Fibroblast of lung (primary cell): ENCODE results near the gene RCCD1. TPM values are rescaled to one million over a fixed set of nuclear protein-coding genes. Genes with fewer than 3 reads are reported as not detected.

Experiments
- DNase-seq, 2 donors: peaks; one replicate each; pipeline versions ENCODE4 v3.0.0 to v3.0.0-alpha.2; 2010; ENCODE audit warnings: low read depth in 2 of 2
- H2AFZ ChIP-seq: 2 replicates; pipeline ENCODE4 v1.5.1; 2012; ENCODE audit warnings: low read length, control low read depth, inconsistent platforms
- H3K27ac ChIP-seq: 2 replicates; pipeline ENCODE4 v1.5.1; 2011; ENCODE audit warnings: low read length, control low read depth; ENCODE audit not compliant: insufficient read depth
- H3K27me3 ChIP-seq: 2 replicates; pipeline ENCODE4 v1.5.1; 2011; ENCODE audit warnings: mild to moderate bottlenecking, low read length; ENCODE audit not compliant: control insufficient read depth, insufficient read depth
- H3K36me3 ChIP-seq: 2 replicates; pipeline ENCODE4 v1.5.1; 2011; ENCODE audit warnings: low read length; ENCODE audit not compliant: control insufficient read depth, insufficient read depth
- H3K4me1 ChIP-seq: 2 replicates; pipeline ENCODE4 v1.5.1; 2011; ENCODE audit warnings: low read length; ENCODE audit not compliant: control insufficient read depth, insufficient read depth; ENCODE audit errors: extremely low read depth
- H3K4me2 ChIP-seq: 2 replicates; pipeline ENCODE4 v1.5.1; 2011; ENCODE audit warnings: low read length, control low read depth; ENCODE audit not compliant: insufficient read depth; ENCODE audit errors: extremely low read depth
- H3K4me3 ChIP-seq, 4 experiments: fragments of 200-600 bp in 1 of 4; sonication (generic) in 1 of 4; replicated peaks in 1 of 4; 2 replicates each; pipeline ENCODE4 v1.5.1; 2011 to 2016; ENCODE audit warnings: low read length in 4 of 4, low read depth in 3 of 4, mild to moderate bottlenecking in 3 of 4, control low read depth in 2 of 4, inconsistent platforms in 1 of 4, mixed read lengths in 1 of 4; ENCODE audit not compliant: insufficient read depth in 1 of 4; ENCODE audit errors: control extremely low read depth in 1 of 4
- H3K79me2 ChIP-seq: 2 replicates; pipeline ENCODE4 v1.5.1; 2012; ENCODE audit warnings: mild to moderate bottlenecking, low read length, inconsistent platforms; ENCODE audit not compliant: control insufficient read depth, insufficient read depth
- H3K9ac ChIP-seq: 2 replicates; pipeline ENCODE4 v1.5.1; 2011; ENCODE audit warnings: mild to moderate bottlenecking, low read length, control low read depth; ENCODE audit not compliant: insufficient read depth
- H3K9me3 ChIP-seq: 2 replicates; pipeline ENCODE4 v1.5.1; 2012; ENCODE audit warnings: low read depth, low read length; ENCODE audit not compliant: control insufficient read depth, insufficient read depth
- H4K20me1 ChIP-seq: 2 replicates; pipeline ENCODE4 v1.5.1; 2011; ENCODE audit warnings: low read length; ENCODE audit not compliant: control insufficient read depth, insufficient read depth; ENCODE audit errors: extremely low read depth
- CTCF ChIP-seq, 2 donors: IDR thresholded peaks in 1 of 2; conservative IDR thresholded peaks in 1 of 2; 1 replicate in 1 of 2; 2 replicates in 1 of 2; pipeline ENCODE4 v1.5.1; 2011 to 2012; ENCODE audit warnings: low read length in 2 of 2, control low read depth in 1 of 2, inconsistent platforms in 1 of 2, low read depth in 1 of 2, mild to moderate bottlenecking in 1 of 2
- EZH2 ChIP-seq: IDR thresholded peaks from 2 replicates; pipeline ENCODE4 v1.5.1; 2012; ENCODE audit warnings: low read length, control low read depth, mild to moderate bottlenecking; ENCODE audit errors: missing control alignments
- polyA plus RNA-seq, 2 donors: library from polyadenylated mRNA; depleted of rRNA in 1 of 2; stranded (reverse) in 1 of 2; unstranded in 1 of 2; fragments of >200 nt; gene quantifications; 2 replicates each; pipeline ENCODE4 v1.2.1, GENCODE V29; 2011 to 2012; ENCODE audit warnings: missing spikeins in 1 of 2
- total RNA-seq: library from RNA; depleted of rRNA; stranded (reverse); fragments of >200 nt; gene quantifications from 2 replicates; pipeline ENCODE4 v1.2.1, GENCODE V29; 2014

Gene RCCD1
- total and polyA plus RNA-seq, 2 donors (not counting 1 experiment from before 2014, with no cell fraction given) = 5.9 to 14.2 TPM

GRCh38 chr15:90955624-90956273 is 1.1 kb downstream of the RCCD1 start:
- Histone ChIP-seq H2AFZ (no peak overlapping the region), H3K27ac (peak overlapping the region; percentile 98), H3K9ac (no peak overlapping the region), H4K20me1 (no peaks in the 10 kb centered on the region), H3K4me1 (peaks cover 6% of the 10 kb centered on the region), H3K4me3 (peak overlapping the region in 3 of 4 experiments; percentile 61 to 96 (median 71)), H3K79me2 (peaks cover 3% of the 10 kb centered on the region), H3K36me3 (peaks cover 18% of the 10 kb centered on the region), H3K27me3 (no peaks in the 10 kb centered on the region), H3K9me3 (no peaks in the 10 kb centered on the region), H3K4me2 (peak overlapping the region; percentile 88)
- DNase-seq = no peak
- TF ChIP-seq CTCF (conservative IDR thresholded peaks at IDR 0.05 in 1 of 2, IDR thresholded peaks at IDR 0.05 in 1 of 2; ENCODE audit: low read depth in 1 of 2, low read length in 2 of 2) = no peak
- no peak for TF ChIP-seq EZH2

GRCh38 chr15:90956274-90957030 is 1.8 kb downstream of the RCCD1 start:
- peak overlapping the region; percentile 88 for H3K4me2 ChIP-seq
- H3K9me3 ChIP-seq = no peaks in the 10 kb centered on the region
- TF ChIP-seq EZH2 (no peak), CTCF (conservative IDR thresholded peaks at IDR 0.05 in 1 of 2, IDR thresholded peaks at IDR 0.05 in 1 of 2; ENCODE audit: low read depth in 1 of 2, low read length in 2 of 2) (peak; percentile 53 to 95)
- no peaks in the 10 kb centered on the region for H4K20me1 ChIP-seq
- H3K79me2 ChIP-seq = peaks cover 3% of the 10 kb centered on the region
- H3K36me3 ChIP-seq = peaks cover 20% of the 10 kb centered on the region
- H2AFZ ChIP-seq = peak overlapping the region; percentile 62
- DNase-seq = peak; percentile 69 to 71
- H3K27me3 ChIP-seq = no peaks in the 10 kb centered on the region
- H3K27ac ChIP-seq = peak overlapping the region; percentile 9
- peak overlapping the region; percentile 68 for H3K9ac ChIP-seq
- peaks cover 6% of the 10 kb centered on the region for H3K4me1 ChIP-seq
- H3K4me3 ChIP-seq = peak overlapping the region; percentile 50 to 68 (median 56)

- peaks cover 3% of the 10 kb centered on the region for H3K79me2 ChIP-seq
Observed at GRCh38 chr15:90957031-90957790, 2.5 kb downstream of the RCCD1 start.

More at GRCh38 chr15:90957031-90957790, 2.5 kb downstream of the RCCD1 start:
- Histone ChIP-seq H3K4me3 (peak overlapping the region; percentile 50 to 68 (median 56)), H3K27me3 (no peaks in the 10 kb centered on the region), H3K9me3 (no peaks in the 10 kb centered on the region), H3K36me3 (peaks cover 20% of the 10 kb centered on the region), H3K27ac (peak overlapping the region; percentile 57), H4K20me1 (no peaks in the 10 kb centered on the region), H3K4me1 (peaks cover 6% of the 10 kb centered on the region), H2AFZ (peak overlapping the region; percentile 62), H3K4me2 (peak overlapping the region; percentile 88), H3K9ac (peak overlapping the region; percentile 68)
- peak; percentile 31 to 49 for DNase-seq
- no peak for TF ChIP-seq EZH2
- TF ChIP-seq CTCF (conservative IDR thresholded peaks at IDR 0.05 in 1 of 2, IDR thresholded peaks at IDR 0.05 in 1 of 2; ENCODE audit: low read depth in 1 of 2, low read length in 2 of 2) = no peak
